Activated CD8-positive, alpha-beta T cell treated with anti-CD3 and anti-CD28 coated beads for 36 hours (primary cell): ENCODE results near the gene CTSD. TPM values are rescaled to one million over a fixed set of nuclear protein-coding genes. Genes with fewer than 3 reads are reported as not detected.
A peak's percentile ranks its signal among the peaks of the same experiment; 100 is the strongest.

Experiments
- ATAC-seq: fragments of 200-7000 bp; cut with Tn5 transposase; one replicate; pipeline ENCODE4 v1.10.0; 2021; ENCODE audit warnings: mild to moderate bottlenecking, moderate library complexity
- CTCF ChIA-PET: fragments of 350-600 bp; sonication (Branson Sonifier 250); formaldehyde crosslinking; loops from one replicate; lab custom pipeline; 2021; ENCODE audit warnings: antibody characterized with exemption; lab: Charles Lee
- POLR2A ChIA-PET: fragments of 350-600 bp; sonication (Branson Sonifier 250); formaldehyde crosslinking; loops from one replicate; lab custom pipeline; 2021; ENCODE audit warnings: antibody characterized with exemption; lab: Charles Lee
- DNase-seq: peaks from one replicate; pipeline ENCODE4 v3.0.0-alpha.2; 2020
- H3K27ac Mint-ChIP-seq: one replicate; pipeline ENCODE4 v1.8.0; 2021; ENCODE audit warnings: mild to moderate bottlenecking, mixed read lengths
- H3K27me3 Mint-ChIP-seq: one replicate; pipeline ENCODE4 v1.8.0; 2021; ENCODE audit warnings: mixed read lengths
- H3K36me3 Mint-ChIP-seq: one replicate; pipeline ENCODE4 v1.8.0; 2021; ENCODE audit warnings: low read depth, mixed read lengths
- H3K4me1 Mint-ChIP-seq: one replicate; pipeline ENCODE4 v1.8.0; 2021; ENCODE audit warnings: low read depth, mixed read lengths
- H3K4me3 Mint-ChIP-seq: one replicate; pipeline ENCODE4 v1.8.0; 2021; ENCODE audit warnings: mild to moderate bottlenecking, moderate library complexity, mixed read lengths
- H3K9me3 Mint-ChIP-seq: one replicate; pipeline ENCODE4 v1.8.0; 2021; ENCODE audit warnings: mixed read lengths
- intact Hi-C: fragments of 100-400 bp; cut with micrococcal nuclease; formaldehyde crosslinking; loops from one replicate; pipeline ENCODE4 v1.10.0; 2022
- total RNA-seq, 2 experiments: library from RNA; stranded (reverse); gene quantifications; one replicate each; pipeline ENCODE4 v1.2.3, GENCODE V29; 2021
- TF ChIP-seq, protein P1 (sequence below): fragments of 200-600 bp; IDR thresholded peaks from one replicate; pipeline ENCODE4 v1.8.0; 2022; ENCODE audit warnings: antibody characterized with exemption, mild to moderate bottlenecking

Gene CTSD
- total RNA-seq, 2 experiments from 2014 or later: 44.9 to 45.6 TPM

DNA sequence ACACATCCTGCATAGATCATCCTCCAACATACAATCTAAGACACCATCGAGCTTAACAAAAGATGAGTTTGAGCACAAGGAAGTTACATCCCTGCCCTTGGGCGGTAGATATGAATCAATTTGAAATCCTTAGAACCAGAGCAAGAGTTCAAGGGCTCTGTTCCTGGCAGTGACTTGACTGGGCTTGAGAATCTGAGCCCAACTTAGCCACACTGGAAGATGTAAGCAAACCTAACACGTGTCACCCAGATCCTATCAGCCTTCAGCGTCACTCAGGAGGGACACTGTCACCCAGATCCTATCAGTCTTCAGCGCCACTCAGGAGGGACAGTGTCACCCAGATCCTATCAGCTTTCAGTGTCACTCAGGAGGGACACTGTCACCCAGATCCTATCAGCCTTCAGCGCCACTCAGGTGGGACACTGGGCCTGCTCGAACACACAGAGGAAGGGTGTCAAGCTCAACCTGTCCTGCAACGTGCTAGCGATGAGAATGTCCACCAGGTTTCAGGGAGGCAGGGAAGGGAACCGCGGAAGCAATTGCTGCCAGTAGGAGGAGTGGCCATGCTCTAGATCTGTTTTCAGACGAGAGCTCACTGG lies 32.8 kb upstream of the CTSD start:
- H3K27me3 Mint-ChIP-seq: peaks cover 1% of the 10 kb centered on the region
- CTCF ChIA-PET: interaction anchor here (0.9 to 1.0 kb wide), 2 partner anchors 9 to 102 kb away, joined by 3 read pairs; no protein-coding TSS in a partner anchor
- POLR2A ChIA-PET: interaction anchor here (0.9 to 1.1 kb wide), 2 partner anchors 32 to 121 kb away, joined by 3 to 4 read pairs; no protein-coding TSS in a partner anchor
- H3K27ac Mint-ChIP-seq: no peak overlapping the region
- no peak overlapping the region for H3K4me3 Mint-ChIP-seq
- TF ChIP-seq, protein P1, sequence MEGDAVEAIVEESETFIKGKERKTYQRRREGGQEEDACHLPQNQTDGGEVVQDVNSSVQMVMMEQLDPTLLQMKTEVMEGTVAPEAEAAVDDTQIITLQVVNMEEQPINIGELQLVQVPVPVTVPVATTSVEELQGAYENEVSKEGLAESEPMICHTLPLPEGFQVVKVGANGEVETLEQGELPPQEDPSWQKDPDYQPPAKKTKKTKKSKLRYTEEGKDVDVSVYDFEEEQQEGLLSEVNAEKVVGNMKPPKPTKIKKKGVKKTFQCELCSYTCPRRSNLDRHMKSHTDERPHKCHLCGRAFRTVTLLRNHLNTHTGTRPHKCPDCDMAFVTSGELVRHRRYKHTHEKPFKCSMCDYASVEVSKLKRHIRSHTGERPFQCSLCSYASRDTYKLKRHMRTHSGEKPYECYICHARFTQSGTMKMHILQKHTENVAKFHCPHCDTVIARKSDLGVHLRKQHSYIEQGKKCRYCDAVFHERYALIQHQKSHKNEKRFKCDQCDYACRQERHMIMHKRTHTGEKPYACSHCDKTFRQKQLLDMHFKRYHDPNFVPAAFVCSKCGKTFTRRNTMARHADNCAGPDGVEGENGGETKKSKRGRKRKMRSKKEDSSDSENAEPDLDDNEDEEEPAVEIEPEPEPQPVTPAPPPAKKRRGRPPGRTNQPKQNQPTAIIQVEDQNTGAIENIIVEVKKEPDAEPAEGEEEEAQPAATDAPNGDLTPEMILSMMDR: no peak
- peaks cover 2% of the 10 kb centered on the region for H3K36me3 Mint-ChIP-seq
- DNase-seq (no peak), ATAC-seq (no peak)
- H3K9me3 Mint-ChIP-seq: no peaks in the 10 kb centered on the region
- peaks cover 8% of the 10 kb centered on the region for H3K4me1 Mint-ChIP-seq
- intact Hi-C loops: no loop called here

DNA sequence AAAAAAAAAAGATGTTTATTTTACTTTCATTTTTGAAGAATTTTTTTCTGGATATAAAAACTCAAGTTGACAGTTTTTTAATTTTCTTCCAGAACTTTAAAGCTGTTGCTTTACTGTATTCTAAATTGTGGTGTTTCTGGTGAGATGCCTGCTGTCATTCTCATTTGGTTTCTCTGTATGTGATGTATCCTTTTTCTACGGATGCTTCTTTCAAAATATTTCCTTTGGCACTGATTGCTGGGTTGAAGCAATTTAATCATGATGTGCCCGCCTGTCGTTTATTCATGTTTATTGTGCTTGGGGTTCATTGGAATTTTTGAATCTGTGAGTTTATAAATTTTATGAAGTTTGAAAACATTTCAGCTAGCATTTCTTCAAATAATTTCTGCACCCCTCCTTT lies 29.4 kb upstream of the CTSD start:
- TF ChIP-seq, protein P1: no peak
- ATAC-seq (no peak), DNase-seq (no peak)
- no peak overlapping the region for H3K27ac Mint-ChIP-seq
- CTCF ChIA-PET: interaction anchor here (0.9 to 1.4 kb wide), 3 partner anchors 40 to 152 kb away, joined by 3 to 4 read pairs (median 3); no protein-coding TSS in a partner anchor
- intact Hi-C loops: no loop called here
- H3K36me3 Mint-ChIP-seq: peaks cover 2% of the 10 kb centered on the region
- H3K4me1 Mint-ChIP-seq: peaks cover 8% of the 10 kb centered on the region
- peaks cover 1% of the 10 kb centered on the region for H3K27me3 Mint-ChIP-seq
- POLR2A ChIA-PET: interaction anchor here (0.7 kb wide), 2 partner anchors 63 to 243 kb away, joined by 3 read pairs; no protein-coding TSS in a partner anchor
- no peak overlapping the region for H3K4me3 Mint-ChIP-seq
- H3K9me3 Mint-ChIP-seq: no peaks in the 10 kb centered on the region

DNA sequence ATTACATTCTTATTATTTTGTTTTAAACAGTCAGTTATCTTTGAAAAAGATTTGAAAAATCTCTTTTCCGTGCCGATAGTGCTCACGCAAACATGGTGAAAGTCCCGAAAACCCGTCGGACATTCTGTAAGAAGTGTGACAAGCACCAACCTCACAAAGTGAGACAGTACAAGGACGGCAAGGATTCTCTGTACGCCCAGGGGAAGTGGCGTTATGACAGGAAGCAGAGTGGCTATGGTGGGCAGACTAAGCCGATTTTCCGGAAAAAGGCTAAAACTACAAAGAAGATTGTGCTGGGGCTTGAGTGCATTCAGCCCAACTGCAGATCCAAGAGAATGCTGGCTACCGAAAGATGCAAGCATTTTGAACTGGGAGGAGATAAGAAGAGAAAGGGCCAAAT lies 28.7 kb upstream of the CTSD start:
- H3K27me3 Mint-ChIP-seq: peaks cover 1% of the 10 kb centered on the region
- H3K27ac Mint-ChIP-seq: peak overlapping the region; percentile 78
- H3K4me3 Mint-ChIP-seq: peak overlapping the region; percentile 69
- ChIA-PET POLR2A (interaction anchor here (0.7 kb wide), 1 partner anchor 35 kb away, joined by 3 read pairs; no protein-coding TSS in a partner anchor), CTCF (interaction anchor here (1.2 to 2.6 kb wide), 3 partner anchors 40 to 140 kb away, joined by 3 to 13 read pairs (median 4); no protein-coding TSS in a partner anchor)
- DNase-seq (peak; percentile 34), ATAC-seq (peak; percentile 30)
- no peaks in the 10 kb centered on the region for H3K9me3 Mint-ChIP-seq
- H3K36me3 Mint-ChIP-seq: peaks cover 2% of the 10 kb centered on the region
- H3K4me1 Mint-ChIP-seq: peaks cover 8% of the 10 kb centered on the region
- intact Hi-C loops: no loop called here
- TF ChIP-seq, protein P1: no peak

DNA sequence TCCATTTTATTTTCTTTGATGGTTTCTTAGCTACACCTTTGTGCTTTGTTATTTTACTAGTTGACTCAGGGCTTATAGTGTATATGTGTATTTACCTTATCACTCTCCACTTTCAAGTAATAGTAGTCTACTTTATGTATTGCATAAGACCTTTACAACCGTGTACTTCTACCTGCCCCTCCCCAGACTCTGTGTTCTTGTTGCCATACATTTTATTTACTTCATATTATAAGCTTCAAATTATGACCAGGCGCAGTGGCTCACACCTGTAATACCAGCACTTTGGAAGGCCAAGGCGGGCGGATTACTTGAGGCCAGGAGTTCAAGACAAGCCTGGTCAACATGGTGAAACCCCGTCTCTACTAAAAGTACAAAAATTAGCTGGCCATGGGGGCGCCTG lies 28.2 kb upstream of the CTSD start:
- no peaks in the 10 kb centered on the region for H3K9me3 Mint-ChIP-seq
- H3K4me3 Mint-ChIP-seq: no peak overlapping the region
- ATAC-seq: no peak
- H3K27me3 Mint-ChIP-seq: peaks cover 1% of the 10 kb centered on the region
- peaks cover 8% of the 10 kb centered on the region for H3K4me1 Mint-ChIP-seq
- intact Hi-C loops: no loop called here
- H3K27ac Mint-ChIP-seq: no peak overlapping the region
- no peak for DNase-seq
- ChIA-PET POLR2A (interaction anchor here (0.7 kb wide), 1 partner anchor 35 kb away, joined by 3 read pairs; no protein-coding TSS in a partner anchor), CTCF (interaction anchor here (1.4 to 2.6 kb wide), 2 partner anchors 41 to 98 kb away, joined by 4 to 13 read pairs; no protein-coding TSS in a partner anchor)
- TF ChIP-seq, protein P1: no peak
- peaks cover 2% of the 10 kb centered on the region for H3K36me3 Mint-ChIP-seq

DNA sequence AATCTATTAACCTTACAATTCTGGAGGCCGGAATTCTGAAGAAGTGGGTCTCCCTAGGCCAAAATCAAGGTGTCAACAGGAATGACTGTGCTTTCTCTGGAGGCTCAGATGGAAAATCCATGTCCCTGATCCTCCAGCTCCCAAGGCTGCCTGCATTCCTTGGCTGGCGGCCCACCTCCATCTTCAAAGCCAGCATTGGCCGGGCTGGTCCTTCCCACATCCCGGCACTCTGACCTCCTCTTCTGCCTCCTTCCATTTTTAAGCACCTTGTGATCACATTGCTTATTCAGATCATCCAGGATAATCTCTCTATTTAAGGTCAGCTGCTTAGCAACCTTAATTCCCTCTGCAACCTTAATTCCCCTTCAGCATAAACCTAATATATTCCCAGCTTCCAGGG lies 22.7 kb upstream of the CTSD start:
- intact Hi-C loops: no loop called here
- no peaks in the 10 kb centered on the region for H3K27me3 Mint-ChIP-seq
- ChIA-PET POLR2A (no interaction called here), CTCF (interaction anchor here (1.6 kb wide), 1 partner anchor 146 kb away, joined by 3 read pairs; no protein-coding TSS in a partner anchor)
- TF ChIP-seq, protein P1: no peak
- DNase-seq (no peak), ATAC-seq (no peak)
- H3K4me3 Mint-ChIP-seq: no peak overlapping the region
- H3K4me1 Mint-ChIP-seq: no peaks in the 10 kb centered on the region
- H3K9me3 Mint-ChIP-seq: no peaks in the 10 kb centered on the region
- no peaks in the 10 kb centered on the region for H3K36me3 Mint-ChIP-seq
- no peak overlapping the region for H3K27ac Mint-ChIP-seq
